ENCODE results near the gene TTC22. TPM values are rescaled to one million over a fixed set of nuclear protein-coding genes. Genes with fewer than 3 reads are reported as not detected.
"Not testable (repeated sequence)": the region's sequence is repeated elsewhere in the genome, so short reads cannot be mapped to it uniquely, and the experiment has no call there.

TTC22 gene
- total RNA-seq, 1 experiment from 2014 or later = 1.8 TPM

GRCh38 chr1:54777011-54777410, 24.1 kb downstream of the TTC22 start:
- CTCF ChIA-PET = no interaction called here
- no peak overlapping the region for H3K9ac ChIP-seq (ENCODE audit: low read length)
- intact Hi-C loops (cut with micrococcal nuclease) = no loop called here
- no peaks in the 10 kb centered on the region for H4K20me1 ChIP-seq (ENCODE audit: insufficient read depth)
- POLR2A ChIA-PET = no interaction called here
- H3K36me3 ChIP-seq (ENCODE audit: control insufficient read depth in 1 of 2, insufficient read depth in 2 of 2, low read length in 2 of 2) = no peaks in the 10 kb centered on the region
- no peaks in the 10 kb centered on the region for H3K9me2 ChIP-seq (ENCODE audit: insufficient read depth)
- no peaks in the 10 kb centered on the region for H3K9me3 ChIP-seq (ENCODE audit: control insufficient read depth in 1 of 2, insufficient read depth in 1 of 2, low read depth in 1 of 2, low read length in 2 of 2)
- BruUV-seq (replicated peaks) = no TSS peak
- no peaks in the 10 kb centered on the region for H3K27me3 ChIP-seq (ENCODE audit: insufficient read depth, low read length)
- H3K79me2 ChIP-seq (ENCODE audit: insufficient read depth, low read length) = no peaks in the 10 kb centered on the region
- H3K4me2 ChIP-seq (ENCODE audit: low read length) = no peak overlapping the region
- TF ChIP-seq POLR2A (IDR thresholded peaks at IDR 0.05; ENCODE audit: borderline replicate concordance, extremely low read depth, insufficient read depth, insufficient read length) (no peak), EZH2 (IDR thresholded peaks at IDR 0.05) (no peak), SP1 (IDR thresholded peaks at IDR 0.05; ENCODE audit: low read depth) (no peak), CEBPB (IDR thresholded peaks at IDR 0.05; ENCODE audit: low read depth) (no peak), YY1 (IDR thresholded peaks at IDR 0.05; ENCODE audit: extremely low read depth, insufficient replicate concordance, low read depth, low read length) (no peak), EGR1 (IDR thresholded peaks at IDR 0.05; ENCODE audit: low read depth) (no peak), SIN3A (IDR thresholded peaks at IDR 0.05; ENCODE audit: low read depth) (no peak), SRF (IDR thresholded peaks at IDR 0.05; ENCODE audit: low read depth) (no peak), MAX (IDR thresholded peaks at IDR 0.05) (no peak), RAD21 (IDR thresholded peaks at IDR 0.05; ENCODE audit: low read depth) (no peak)
- DNase-seq (ENCODE audit: low read depth, low spot score) = no peak
- no peak overlapping the region for H2AFZ ChIP-seq (ENCODE audit: low read depth, low read length, poor library complexity, severe bottlenecking)
- H3K4me1 ChIP-seq (ENCODE audit: control insufficient read depth in 1 of 2, insufficient read depth in 2 of 2, low read length in 2 of 2) = peaks cover 0 to 9% of the 10 kb centered on the region in 2 experiments; a peak in 2 of 4 replicates
- ATAC-seq = no peak
- H3K4me3 ChIP-seq (replicated peaks in 1 of 2; ENCODE audit: low read depth in 1 of 2, low read length in 2 of 2) = no peak overlapping the region
- H3K27ac ChIP-seq (ENCODE audit: low read depth, low read length) = no peak overlapping the region
- RAD21 ChIA-PET (ENCODE audit: low non-redundant PET in 1 of 2, low total read pairs in 2 of 2, uncharacterized antibody in 2 of 2, unreplicated experiment in 2 of 2) = no interaction called here

GRCh38 chr1:54775828-54776721, 25.0 kb downstream of the TTC22 start:
- not testable (repeated sequence) for H3K9ac ChIP-seq (ENCODE audit: low read length)

More at GRCh38 chr1:54775828-54776721, 25.0 kb downstream of the TTC22 start:
- BruUV-seq (replicated peaks); H3K4me3 ChIP-seq (replicated peaks in 1 of 2; ENCODE audit: low read depth in 1 of 2, low read length in 2 of 2); H3K27ac ChIP-seq (ENCODE audit: low read depth, low read length); H3K4me1 ChIP-seq (ENCODE audit: control insufficient read depth in 1 of 2, insufficient read depth in 2 of 2, low read length in 2 of 2); intact Hi-C loops (cut with micrococcal nuclease); H3K9me2 ChIP-seq (ENCODE audit: insufficient read depth); H3K4me2 ChIP-seq (ENCODE audit: low read length); H3K9me3 ChIP-seq (ENCODE audit: control insufficient read depth in 1 of 2, insufficient read depth in 1 of 2, low read depth in 1 of 2, low read length in 2 of 2); ATAC-seq; DNase-seq (ENCODE audit: low read depth, low spot score); H2AFZ ChIP-seq (ENCODE audit: low read depth, low read length, poor library complexity, severe bottlenecking); H3K79me2 ChIP-seq (ENCODE audit: insufficient read depth, low read length); POLR2A ChIA-PET; H3K36me3 ChIP-seq (ENCODE audit: control insufficient read depth in 1 of 2, insufficient read depth in 2 of 2, low read length in 2 of 2); RAD21 ChIA-PET (ENCODE audit: low non-redundant PET in 1 of 2, low total read pairs in 2 of 2, uncharacterized antibody in 2 of 2, unreplicated experiment in 2 of 2); H4K20me1 ChIP-seq (ENCODE audit: insufficient read depth); H3K27me3 ChIP-seq (ENCODE audit: insufficient read depth, low read length): not testable (repeated sequence)
- CTCF ChIA-PET = interaction anchor here (1.6 kb wide), 1 partner anchor 13 kb away, joined by 3 read pairs; no protein-coding TSS in a partner anchor
